ENCODE results near the gene ABCB4.

GRCh38 chr7:87363342-87363741 lies 112.1 kb downstream of the ABCB4 start:
- TF ChIP-seq POLR2AphosphoS5 (IDR thresholded peaks at IDR 0.05; ENCODE audit: low read depth, low read length) (no peak), SIN3A (IDR thresholded peaks at IDR 0.05; ENCODE audit: borderline replicate concordance, insufficient read depth, low read length) (no peak), REST (IDR thresholded peaks at IDR 0.05; ENCODE audit: insufficient read depth in 1 of 2, low read depth in 2 of 2, low read length in 2 of 2) (no peak), TAF1 (IDR thresholded peaks at IDR 0.05; ENCODE audit: borderline replicate concordance, insufficient read depth, low read length) (no peak), FOXP2 (optimal IDR thresholded peaks at IDR 0.05; ENCODE audit: borderline replicate concordance, extremely low read depth, extremely low read length, insufficient read depth) (no peak)

Measured in PFSK-1 (cell line).